OCI-LY1 (cell line): ENCODE results near the gene LPCAT3.
"Not testable (repeated sequence)": the region's sequence is repeated elsewhere in the genome, so short reads cannot be mapped to it uniquely, and the experiment has no call there.

Experiments used
- EZH2 ChIP-seq: fragments of 200-600 bp; sonication (generic), shearing (Covaris generic); IDR thresholded peaks from 2 replicates; pipeline ENCODE4 v1.8.0; 2017; ENCODE audit warnings: borderline replicate concordance, mixed run types, mild to moderate bottlenecking, antibody characterized with exemption, low read length, moderate library complexity, mixed read lengths
- TF ChIP-seq, protein P1 (sequence below): fragments of 200-600 bp; sonication (generic), shearing (Covaris generic); IDR thresholded peaks from 2 replicates; pipeline ENCODE4 v1.5.1; 2017; ENCODE audit warnings: mild to moderate bottlenecking, antibody characterized with exemption, low read length, moderate library complexity, mixed read lengths

DNA sequence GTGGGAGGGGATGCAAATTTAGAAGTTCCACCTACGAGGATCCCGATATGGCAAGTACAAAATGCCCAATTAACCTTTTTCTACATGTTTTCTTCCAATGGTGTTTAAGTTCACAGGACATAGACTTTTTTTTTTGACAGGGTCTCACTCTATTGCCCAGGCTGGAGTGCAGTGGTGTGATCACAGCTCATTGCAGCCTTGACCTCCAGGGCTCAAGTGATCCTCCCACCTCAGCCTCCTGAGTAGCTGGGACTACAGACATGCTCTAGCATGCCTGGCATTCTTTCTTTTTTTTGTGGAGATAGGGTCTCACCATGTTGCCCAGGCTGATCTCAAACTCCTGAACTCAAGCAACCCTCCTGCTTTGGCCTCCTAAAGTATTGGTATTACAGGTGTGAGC, 37.5 kb upstream of the LPCAT3 start:
- TF ChIP-seq, protein P1, sequence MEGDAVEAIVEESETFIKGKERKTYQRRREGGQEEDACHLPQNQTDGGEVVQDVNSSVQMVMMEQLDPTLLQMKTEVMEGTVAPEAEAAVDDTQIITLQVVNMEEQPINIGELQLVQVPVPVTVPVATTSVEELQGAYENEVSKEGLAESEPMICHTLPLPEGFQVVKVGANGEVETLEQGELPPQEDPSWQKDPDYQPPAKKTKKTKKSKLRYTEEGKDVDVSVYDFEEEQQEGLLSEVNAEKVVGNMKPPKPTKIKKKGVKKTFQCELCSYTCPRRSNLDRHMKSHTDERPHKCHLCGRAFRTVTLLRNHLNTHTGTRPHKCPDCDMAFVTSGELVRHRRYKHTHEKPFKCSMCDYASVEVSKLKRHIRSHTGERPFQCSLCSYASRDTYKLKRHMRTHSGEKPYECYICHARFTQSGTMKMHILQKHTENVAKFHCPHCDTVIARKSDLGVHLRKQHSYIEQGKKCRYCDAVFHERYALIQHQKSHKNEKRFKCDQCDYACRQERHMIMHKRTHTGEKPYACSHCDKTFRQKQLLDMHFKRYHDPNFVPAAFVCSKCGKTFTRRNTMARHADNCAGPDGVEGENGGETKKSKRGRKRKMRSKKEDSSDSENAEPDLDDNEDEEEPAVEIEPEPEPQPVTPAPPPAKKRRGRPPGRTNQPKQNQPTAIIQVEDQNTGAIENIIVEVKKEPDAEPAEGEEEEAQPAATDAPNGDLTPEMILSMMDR = not testable (repeated sequence)
- not testable (repeated sequence) for TF ChIP-seq EZH2
